SU-DHL-6 (cell line): ENCODE data around the gene PHF14.

Source experiments
- H2AFZ ChIP-seq: fragments of 200-600 bp; sonication (generic); 2 replicates; pipeline ENCODE4 v1.6.1; 2014; ENCODE audit warnings: low read depth, mild to moderate bottlenecking, moderate library complexity, mixed read lengths, antibody characterized with exemption, low read length; ENCODE audit not compliant: severe bottlenecking
- H3F3A ChIP-seq: fragments of 200-600 bp; shearing (Covaris generic); 2 replicates; pipeline ENCODE4 v1.6.0; 2016; ENCODE audit warnings: antibody characterized with exemption, mild to moderate bottlenecking; ENCODE audit not compliant: insufficient read depth
- H3K27ac ChIP-seq: fragments of 200-600 bp; sonication (generic); 2 replicates; pipeline ENCODE4 v1.5.1; 2016; ENCODE audit warnings: low read depth, mild to moderate bottlenecking, low read length, moderate library complexity, mixed read lengths
- H3K27me3 ChIP-seq: fragments of 200-600 bp; sonication (generic), shearing (Covaris generic); 2 replicates; pipeline ENCODE4 v1.6.0; 2014; ENCODE audit warnings: mild to moderate bottlenecking, low read length
- H3K36me3 ChIP-seq: fragments of 200-600 bp; sonication (generic); 2 replicates; pipeline ENCODE4 v1.6.1; 2014; ENCODE audit warnings: mild to moderate bottlenecking, low read length, mixed read lengths
- H3K4me2 ChIP-seq: fragments of 300-600, 200-600 bp; shearing (Covaris generic), sonication (generic); 2 replicates; pipeline ENCODE4 v1.6.0; 2014; ENCODE audit warnings: low read length, low read depth, mild to moderate bottlenecking; ENCODE audit not compliant: poor library complexity, severe bottlenecking
- H3K4me3 ChIP-seq: fragments of 200-600 bp; sonication (generic); 2 replicates; pipeline ENCODE4 v1.5.1; 2014; ENCODE audit warnings: antibody characterized with exemption, low read length, mild to moderate bottlenecking, mixed read lengths; ENCODE audit not compliant: insufficient read depth, poor library complexity, severe bottlenecking
- H3K79me2 ChIP-seq: fragments of 200-600 bp; sonication (generic); 2 replicates; pipeline ENCODE4 v1.6.1; 2014; ENCODE audit warnings: mild to moderate bottlenecking, low read length, moderate library complexity; ENCODE audit not compliant: insufficient read depth
- H3K9ac ChIP-seq: fragments of 200-600 bp; sonication (generic); 2 replicates; pipeline ENCODE4 v1.7.0; 2014; ENCODE audit warnings: mild to moderate bottlenecking, low read length
- H3K9me2 ChIP-seq: fragments of 200-600 bp; sonication (generic); replicated peaks from 2 replicates; pipeline ENCODE4 v1.6.1; 2014; ENCODE audit warnings: low read length; ENCODE audit not compliant: insufficient read depth
- H3K9me3 ChIP-seq: fragments of 200-600 bp; sonication (generic); 2 replicates; pipeline ENCODE4 v1.6.1; 2014; ENCODE audit warnings: low read length, mixed read lengths; ENCODE audit not compliant: insufficient read depth
- H4K20me1 ChIP-seq: fragments of 200-600 bp; sonication (generic); 2 replicates; pipeline ENCODE4 v1.6.1; 2014; ENCODE audit warnings: low read depth, mild to moderate bottlenecking, antibody characterized with exemption, low read length, moderate library complexity, mixed read lengths
- EZH2phosphoT487 ChIP-seq: fragments of 200-600 bp; sonication (generic), shearing (Covaris generic); conservative IDR thresholded peaks from 2 replicates; pipeline ENCODE4 v1.6.1; 2018; ENCODE audit warnings: mild to moderate bottlenecking, antibody characterized with exemption, low read length, moderate library complexity, mixed read lengths
- TF ChIP-seq, protein P1 (sequence below): fragments of 200-600 bp; sonication (generic); IDR thresholded peaks from one replicate; pipeline ENCODE4 v1.5.1; 2017; ENCODE audit warnings: antibody characterized with exemption, mild to moderate bottlenecking, low read length, moderate library complexity; ENCODE audit not compliant: insufficient read depth, poor library complexity, severe bottlenecking

The PHF14 gene

DNA sequence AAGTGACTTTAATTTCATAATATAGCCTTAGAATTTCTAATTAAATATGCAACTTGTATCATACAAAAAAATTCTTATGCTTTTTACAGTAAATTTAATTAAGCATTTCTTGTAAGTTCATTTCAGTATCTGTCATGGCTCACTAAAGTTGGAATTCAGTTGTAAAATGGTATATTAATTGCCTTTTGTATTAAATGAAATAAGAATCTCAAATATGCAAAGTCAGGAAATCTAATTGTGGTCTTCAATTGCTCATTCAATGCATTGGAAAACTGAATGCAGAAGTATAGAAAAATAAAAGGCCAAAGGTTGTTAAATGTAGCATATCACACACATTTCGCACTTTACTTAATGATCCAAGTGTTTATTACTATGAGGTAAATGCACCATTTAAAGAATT is 189.5 kb downstream of the PHF14 start:
- H4K20me1 ChIP-seq: no peaks in the 10 kb centered on the region
- TF ChIP-seq, protein P1, sequence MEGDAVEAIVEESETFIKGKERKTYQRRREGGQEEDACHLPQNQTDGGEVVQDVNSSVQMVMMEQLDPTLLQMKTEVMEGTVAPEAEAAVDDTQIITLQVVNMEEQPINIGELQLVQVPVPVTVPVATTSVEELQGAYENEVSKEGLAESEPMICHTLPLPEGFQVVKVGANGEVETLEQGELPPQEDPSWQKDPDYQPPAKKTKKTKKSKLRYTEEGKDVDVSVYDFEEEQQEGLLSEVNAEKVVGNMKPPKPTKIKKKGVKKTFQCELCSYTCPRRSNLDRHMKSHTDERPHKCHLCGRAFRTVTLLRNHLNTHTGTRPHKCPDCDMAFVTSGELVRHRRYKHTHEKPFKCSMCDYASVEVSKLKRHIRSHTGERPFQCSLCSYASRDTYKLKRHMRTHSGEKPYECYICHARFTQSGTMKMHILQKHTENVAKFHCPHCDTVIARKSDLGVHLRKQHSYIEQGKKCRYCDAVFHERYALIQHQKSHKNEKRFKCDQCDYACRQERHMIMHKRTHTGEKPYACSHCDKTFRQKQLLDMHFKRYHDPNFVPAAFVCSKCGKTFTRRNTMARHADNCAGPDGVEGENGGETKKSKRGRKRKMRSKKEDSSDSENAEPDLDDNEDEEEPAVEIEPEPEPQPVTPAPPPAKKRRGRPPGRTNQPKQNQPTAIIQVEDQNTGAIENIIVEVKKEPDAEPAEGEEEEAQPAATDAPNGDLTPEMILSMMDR: no peak
- TF ChIP-seq EZH2phosphoT487: no peak
- H3F3A ChIP-seq: peaks cover 5% of the 10 kb centered on the region; the same call in 1 of the 2 replicates
- H3K4me2 ChIP-seq: no peak overlapping the region
- H3K9ac ChIP-seq: no peak overlapping the region
- H3K79me2 ChIP-seq: no peaks in the 10 kb centered on the region
- H3K9me3 ChIP-seq: no peaks in the 10 kb centered on the region
- H3K4me3 ChIP-seq: no peak overlapping the region
- H3K9me2 ChIP-seq: no peaks in the 10 kb centered on the region
- H3K27me3 ChIP-seq: no peaks in the 10 kb centered on the region
- no peak overlapping the region for H3K27ac ChIP-seq
- no peak overlapping the region for H2AFZ ChIP-seq
- 0 out of 2 replicates have a peak, but pooled peaks cover 3% of the 10 kb centered on the region for H3K36me3 ChIP-seq

DNA sequence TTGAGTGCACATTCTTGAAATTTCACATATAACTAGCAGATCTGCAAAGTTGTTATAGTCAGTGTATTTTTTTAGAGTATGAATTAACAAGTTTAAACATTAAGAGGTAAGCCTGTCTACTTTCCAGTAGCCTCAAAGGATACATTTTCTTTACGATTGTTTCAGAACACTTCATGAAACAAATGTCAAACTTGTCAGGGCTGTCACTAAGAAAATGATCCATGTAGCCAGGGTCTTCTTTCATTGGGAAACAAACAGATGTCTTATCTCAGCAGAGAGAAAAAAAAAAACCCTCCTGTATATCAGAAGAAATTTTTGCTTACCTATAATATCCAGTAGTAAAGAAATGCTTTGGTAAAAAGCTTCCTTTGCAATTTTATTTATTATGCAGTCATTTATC is 192.4 kb downstream of the PHF14 start:
- Histone ChIP-seq H3K79me2 (no peaks in the 10 kb centered on the region), H3K9ac (no peak overlapping the region), H3K27ac (no peak overlapping the region), H3F3A (peaks cover 5% of the 10 kb centered on the region; the same call in 1 of the 2 replicates), H3K4me2 (no peak overlapping the region), H3K27me3 (no peaks in the 10 kb centered on the region), H4K20me1 (no peaks in the 10 kb centered on the region), H3K4me3 (no peak overlapping the region), H2AFZ (no peak overlapping the region), H3K9me3 (no peaks in the 10 kb centered on the region), H3K9me2 (no peaks in the 10 kb centered on the region), H3K36me3 (0 out of 2 replicates have a peak, but pooled peaks cover 3% of the 10 kb centered on the region)
- TF ChIP-seq, protein P1: no peak
- no peak for TF ChIP-seq EZH2phosphoT487

- no peaks in the 10 kb centered on the region for H3K9me3 ChIP-seq
- no peak overlapping the region for H3K27ac ChIP-seq
- no peaks in the 10 kb centered on the region for H3K79me2 ChIP-seq
- no peaks in the 10 kb centered on the region for H3K27me3 ChIP-seq
- no peak overlapping the region for H3K9ac ChIP-seq
- H2AFZ ChIP-seq: no peak overlapping the region
- H4K20me1 ChIP-seq: no peaks in the 10 kb centered on the region
- H3F3A ChIP-seq: peaks cover 4% of the 10 kb centered on the region; the same call in 1 of the 2 replicates
- H3K36me3 ChIP-seq: 0 out of 2 replicates have a peak, but pooled peaks cover 3% of the 10 kb centered on the region
- H3K4me3 ChIP-seq: no peak overlapping the region
- H3K9me2 ChIP-seq: no peaks in the 10 kb centered on the region
- TF ChIP-seq, protein P1: no peak
- TF ChIP-seq EZH2phosphoT487: no peak
- H3K4me2 ChIP-seq: no peak overlapping the region
These were observed 195.0 kb downstream of the PHF14 start for GRCh38 chr7:11168650-11169170.
